Upper lobe of left lung (tissue), 6 donors: ENCODE measurements around the gene ORM1. TPM values are rescaled to one million over a fixed set of nuclear protein-coding genes. Genes with fewer than 3 reads are reported as not detected.
A peak's percentile ranks its signal among the peaks of the same experiment; 100 is the strongest.

ENCODE experiments used
- ATAC-seq, 2 donors: fragments of 200-7000 bp; cut with Tn5 transposase; one replicate each; pipeline ENCODE4 v1.9.1; 2022; ENCODE audit warnings: mild to moderate bottlenecking in 2 of 2, moderate library complexity in 2 of 2; ENCODE audit not compliant: low FRiP score in 2 of 2
- DNase-seq, 2 donors: peaks; one replicate each; pipeline ENCODE4 v3.0.0-alpha.2; 2019 to 2020
- H3K27ac ChIP-seq, 4 donors: fragments of 200-600 bp; sonication (generic); one replicate each; pipeline ENCODE4 v1.5.1; 2016 to 2019
- H3K27me3 ChIP-seq, 4 donors: fragments of 200-600 bp; sonication (generic); one replicate each; pipeline ENCODE4 v1.5.1; 2017 to 2019
- H3K36me3 ChIP-seq, 4 donors: fragments of 200-600 bp; sonication (generic); one replicate each; pipeline ENCODE4 v1.5.1; 2016 to 2019
- H3K4me1 ChIP-seq, 4 donors: fragments of 200-600 bp; sonication (generic); one replicate each; pipeline ENCODE4 v1.5.1; 2018 to 2019
- H3K4me3 ChIP-seq, 4 donors: fragments of 200-600 bp; sonication (generic); one replicate each; pipeline ENCODE4 v1.5.1; 2017 to 2019; ENCODE audit warnings: mild to moderate bottlenecking in 2 of 4, moderate library complexity in 1 of 4
- H3K9me3 ChIP-seq, 4 donors: fragments of 200-600 bp; sonication (generic); one replicate each; pipeline ENCODE4 v1.5.1; 2018 to 2019
- EP300 ChIP-seq, 4 donors: sonication (generic); formaldehyde crosslinking; IDR thresholded peaks; one replicate each; pipeline ENCODE4 v1.5.1; 2017; ENCODE audit warnings: antibody characterized with exemption in 4 of 4, control low read depth in 2 of 4
- POLR2A ChIP-seq, 4 donors: fragments of 450-650 bp; IDR thresholded peaks; one replicate each; pipeline ENCODE4 v1.5.1; 2016 to 2017; ENCODE audit warnings: antibody characterized with exemption in 4 of 4, mild to moderate bottlenecking in 2 of 4
- POLR2AphosphoS5 ChIP-seq, 2 donors: sonication (generic); formaldehyde crosslinking; IDR thresholded peaks; one replicate each; pipeline ENCODE4 v1.5.1; 2017; ENCODE audit warnings: antibody characterized with exemption in 2 of 2
- WGBS, 2 donors: methylation state at CpG; one replicate each; pipeline ENCODE4 v1.1.5; 2017 to 2018; 5-methylcytosine and 5-hydroxymethylcytosine counted together
- total RNA-seq, 6 donors: library from RNA; depleted of rRNA in 4 of 6; stranded (reverse); fragments of >200 nt in 4 of 6; gene quantifications; one replicate each; pipeline versions ENCODE4 v1.1.0 to v1.2.1, GENCODE V29; 2016 to 2021
- TF ChIP-seq, protein P1 (sequence below), 6 experiments: fragments of 450-650 bp in 4 of 6; fragments of 200-600 bp in 2 of 6; sonication (generic) in 2 of 6; IDR thresholded peaks; one replicate each; pipeline ENCODE4 v1.5.1; 2016 to 2019; ENCODE audit warnings: antibody characterized with exemption in 6 of 6
- donor health status: DM: no; HTN: no; CAD: no; lungs with moderate emphysema.
- donor health status: DM: no; HTN: yes; CAD: no; lungs with severe emphysema.

ORM1 gene
- total RNA-seq, 6 donors from 2014 or later, result 1.8 to 17.9 (median 12.0) TPM; not detected in 1

DNA sequence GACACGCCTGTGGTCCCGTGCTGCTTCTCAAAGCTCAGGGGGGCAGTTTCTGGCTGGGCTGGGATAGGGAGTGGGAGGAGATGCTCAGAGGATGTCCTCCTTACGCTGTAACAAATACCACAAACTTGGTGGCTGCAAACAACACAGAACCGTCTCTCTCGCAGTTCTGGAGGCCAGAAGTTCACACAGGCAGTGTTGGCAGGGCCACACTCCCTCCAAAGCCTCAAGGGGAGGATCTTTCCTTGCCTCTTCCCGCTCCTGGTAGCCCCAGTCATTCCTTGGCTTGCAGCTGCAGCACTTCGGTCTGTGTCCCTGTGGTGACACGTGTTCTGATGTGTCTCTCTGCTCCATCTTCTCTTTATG lies 10.4 kb upstream of the ORM1 start:
- WGBS, 2 donors, result 71 to 77% methylated on average over 8 of the region's 8 CpGs
- ATAC-seq (no peak), DNase-seq (peak in 1 of 2 donors; percentile 4)
- Histone ChIP-seq H3K27me3 (no peaks in the 10 kb centered on the region), H3K9me3 (no peaks in the 10 kb centered on the region), H3K27ac (no peak overlapping the region), H3K4me1 (peaks cover 0 to 9% (median 4%) of the 10 kb centered on the region in 4 donors), H3K4me3 (no peak overlapping the region), H3K36me3 (no peaks in the 10 kb centered on the region)
- TF ChIP-seq POLR2A (IDR thresholded peaks at IDR 0.05), result no peak
- no peak for TF ChIP-seq EP300 (IDR thresholded peaks at IDR 0.05)
- TF ChIP-seq POLR2AphosphoS5 (IDR thresholded peaks at IDR 0.05), result no peak
- TF ChIP-seq, protein P1, sequence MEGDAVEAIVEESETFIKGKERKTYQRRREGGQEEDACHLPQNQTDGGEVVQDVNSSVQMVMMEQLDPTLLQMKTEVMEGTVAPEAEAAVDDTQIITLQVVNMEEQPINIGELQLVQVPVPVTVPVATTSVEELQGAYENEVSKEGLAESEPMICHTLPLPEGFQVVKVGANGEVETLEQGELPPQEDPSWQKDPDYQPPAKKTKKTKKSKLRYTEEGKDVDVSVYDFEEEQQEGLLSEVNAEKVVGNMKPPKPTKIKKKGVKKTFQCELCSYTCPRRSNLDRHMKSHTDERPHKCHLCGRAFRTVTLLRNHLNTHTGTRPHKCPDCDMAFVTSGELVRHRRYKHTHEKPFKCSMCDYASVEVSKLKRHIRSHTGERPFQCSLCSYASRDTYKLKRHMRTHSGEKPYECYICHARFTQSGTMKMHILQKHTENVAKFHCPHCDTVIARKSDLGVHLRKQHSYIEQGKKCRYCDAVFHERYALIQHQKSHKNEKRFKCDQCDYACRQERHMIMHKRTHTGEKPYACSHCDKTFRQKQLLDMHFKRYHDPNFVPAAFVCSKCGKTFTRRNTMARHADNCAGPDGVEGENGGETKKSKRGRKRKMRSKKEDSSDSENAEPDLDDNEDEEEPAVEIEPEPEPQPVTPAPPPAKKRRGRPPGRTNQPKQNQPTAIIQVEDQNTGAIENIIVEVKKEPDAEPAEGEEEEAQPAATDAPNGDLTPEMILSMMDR (IDR thresholded peaks at IDR 0.05), result no peak

DNA sequence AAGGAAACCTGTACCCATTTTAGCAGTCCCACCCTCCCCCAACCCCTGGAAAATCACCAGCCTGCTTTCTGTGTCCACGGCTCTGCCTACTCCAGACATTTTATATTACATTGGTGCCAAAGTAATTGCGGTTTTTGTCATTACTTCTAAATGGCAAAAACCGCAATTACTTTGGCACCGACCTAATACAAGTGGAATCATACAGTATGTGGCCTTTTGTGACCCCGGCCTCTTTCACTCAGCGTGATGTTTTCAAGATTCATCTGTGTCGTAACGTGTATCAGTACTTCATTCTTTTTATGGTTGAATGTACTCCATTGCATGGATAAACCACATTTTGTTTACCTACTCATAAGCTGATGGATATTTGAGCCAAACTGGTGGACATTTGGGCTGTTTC lies 9.7 kb upstream of the ORM1 start:
- Histone ChIP-seq H3K27me3 (no peaks in the 10 kb centered on the region), H3K36me3 (no peaks in the 10 kb centered on the region), H3K9me3 (no peaks in the 10 kb centered on the region), H3K4me3 (no peak overlapping the region), H3K4me1 (peaks cover 0 to 16% (median 7%) of the 10 kb centered on the region in 4 donors), H3K27ac (no peak overlapping the region)
- ATAC-seq, result no peak
- 82 to 87% methylated on average over 8 of the region's 8 CpGs for whole genome bisulfite sequencing, 2 donors
- TF ChIP-seq POLR2AphosphoS5 (IDR thresholded peaks at IDR 0.05) (no peak), EP300 (IDR thresholded peaks at IDR 0.05) (no peak), POLR2A (IDR thresholded peaks at IDR 0.05) (no peak)
- TF ChIP-seq, protein P1 (IDR thresholded peaks at IDR 0.05), result no peak
- DNase-seq, result peak in 1 of 2 donors; percentile 6

DNA sequence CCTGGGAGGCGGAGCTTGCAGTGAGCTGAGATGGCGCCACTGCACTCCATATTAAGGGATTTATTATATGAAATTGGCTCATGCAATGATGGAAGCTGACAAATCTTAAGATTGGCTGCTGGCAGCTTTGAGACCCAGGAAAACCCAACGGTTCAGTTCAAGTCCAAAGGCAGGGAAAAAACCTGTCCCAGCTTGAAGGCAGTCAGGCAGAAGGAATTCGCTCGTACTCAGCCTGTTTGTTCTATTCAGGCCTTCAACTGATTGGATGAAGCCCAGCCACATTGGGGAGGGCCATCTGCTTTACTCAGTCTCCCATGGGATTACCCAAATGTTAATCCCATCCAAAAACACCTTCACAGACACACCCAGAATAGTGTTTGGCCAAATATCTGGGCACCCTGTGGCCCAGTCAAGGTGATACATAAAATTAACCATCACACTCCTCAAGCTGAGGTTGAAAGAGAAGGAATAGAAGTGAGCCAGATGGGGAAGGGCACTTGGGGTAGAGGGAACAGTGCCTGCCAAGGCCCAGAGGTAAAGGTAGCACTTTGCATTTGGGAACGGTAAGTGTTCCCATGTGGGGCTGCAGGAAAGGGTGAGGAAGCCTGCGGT lies 8.5 kb upstream of the ORM1 start:
- TF ChIP-seq EP300 (IDR thresholded peaks at IDR 0.05) (no peak), POLR2A (IDR thresholded peaks at IDR 0.05) (no peak), POLR2AphosphoS5 (IDR thresholded peaks at IDR 0.05) (no peak)
- TF ChIP-seq, protein P1 (IDR thresholded peaks at IDR 0.05), result no peak
- Histone ChIP-seq H3K27ac (peak overlapping the region in 1 of 4 donors; percentile 54), H3K36me3 (no peaks in the 10 kb centered on the region), H3K4me3 (no peak overlapping the region), H3K27me3 (no peaks in the 10 kb centered on the region), H3K9me3 (no peaks in the 10 kb centered on the region), H3K4me1 (peaks cover 0 to 17% (median 8%) of the 10 kb centered on the region in 4 donors)
- 74 to 90% methylated on average over 5 to 7 of the region's 7 CpGs for WGBS, 2 donors
- DNase-seq (peak in 1 of 2 donors; percentile 12), ATAC-seq (no peak)

DNA sequence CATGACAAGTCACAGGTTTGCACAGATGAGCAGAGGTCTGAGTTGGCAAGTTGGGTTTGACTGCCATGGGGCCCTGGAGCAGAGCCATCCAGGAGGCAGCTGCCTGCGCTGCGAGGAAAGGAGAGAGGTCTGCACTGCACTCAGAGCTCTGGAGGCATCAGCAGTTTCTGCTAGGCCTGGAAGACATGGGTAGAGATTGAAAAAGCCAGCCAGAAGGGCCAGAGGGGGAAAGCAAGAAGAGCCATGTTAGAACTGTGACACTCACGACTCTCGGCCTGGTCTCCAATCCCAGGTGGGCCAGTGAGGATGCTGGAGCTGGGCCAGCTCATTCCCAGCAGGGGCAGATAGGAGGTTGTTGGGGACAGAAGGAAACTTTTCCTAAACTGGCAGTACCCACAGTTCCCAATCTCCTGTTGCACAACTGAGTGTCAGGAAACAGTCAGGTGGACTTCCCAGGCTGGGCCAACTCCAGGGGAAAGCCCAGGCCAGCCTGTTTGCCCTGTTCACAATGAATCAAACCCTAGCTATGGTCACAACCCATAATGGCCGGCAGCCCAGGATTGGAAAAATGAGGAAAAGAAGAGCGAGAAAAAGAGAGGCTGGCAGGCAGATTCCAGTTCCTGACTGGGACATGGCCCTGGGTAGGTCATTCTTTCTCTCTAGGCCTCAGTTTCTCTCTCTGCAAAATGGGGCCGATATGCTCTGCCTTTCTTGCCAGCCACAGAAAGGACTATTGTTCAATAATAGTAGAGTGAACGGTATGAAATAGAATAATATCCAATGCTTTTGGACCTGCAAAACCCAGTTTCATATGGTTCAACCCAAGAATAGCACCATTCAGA lies 7.8 kb upstream of the ORM1 start:
- WGBS, 2 donors, result 77 to 90% methylated on average over 8 of the region's 8 CpGs
- no peaks in the 10 kb centered on the region for H3K27me3 ChIP-seq
- ATAC-seq (no peak), DNase-seq (peak in 1 of 2 donors; percentile 70)
- TF ChIP-seq POLR2AphosphoS5 (IDR thresholded peaks at IDR 0.05) (peak; percentile 9 to 39), POLR2A (IDR thresholded peaks at IDR 0.05) (no peak), EP300 (IDR thresholded peaks at IDR 0.05) (peak in 1 of 4 donors; percentile 83)
- TF ChIP-seq, protein P1 (IDR thresholded peaks at IDR 0.05), result no peak
- H3K9me3 ChIP-seq, result no peaks in the 10 kb centered on the region
- H3K4me1 ChIP-seq, result peaks cover 0 to 17% (median 8%) of the 10 kb centered on the region in 4 donors
- H3K4me3 ChIP-seq, result no peak overlapping the region
- H3K36me3 ChIP-seq, result no peaks in the 10 kb centered on the region
- peak overlapping the region in 1 of 4 donors; percentile 54 for H3K27ac ChIP-seq
